Measurements from ENCODE around the gene NACA. TPM values are rescaled to one million over a fixed set of nuclear protein-coding genes. Genes with fewer than 3 reads are reported as not detected.

Gene NACA
- total and polyA plus RNA-seq, 2 experiments from 2014 or later: 1,081 to 2,495 TPM

DNA sequence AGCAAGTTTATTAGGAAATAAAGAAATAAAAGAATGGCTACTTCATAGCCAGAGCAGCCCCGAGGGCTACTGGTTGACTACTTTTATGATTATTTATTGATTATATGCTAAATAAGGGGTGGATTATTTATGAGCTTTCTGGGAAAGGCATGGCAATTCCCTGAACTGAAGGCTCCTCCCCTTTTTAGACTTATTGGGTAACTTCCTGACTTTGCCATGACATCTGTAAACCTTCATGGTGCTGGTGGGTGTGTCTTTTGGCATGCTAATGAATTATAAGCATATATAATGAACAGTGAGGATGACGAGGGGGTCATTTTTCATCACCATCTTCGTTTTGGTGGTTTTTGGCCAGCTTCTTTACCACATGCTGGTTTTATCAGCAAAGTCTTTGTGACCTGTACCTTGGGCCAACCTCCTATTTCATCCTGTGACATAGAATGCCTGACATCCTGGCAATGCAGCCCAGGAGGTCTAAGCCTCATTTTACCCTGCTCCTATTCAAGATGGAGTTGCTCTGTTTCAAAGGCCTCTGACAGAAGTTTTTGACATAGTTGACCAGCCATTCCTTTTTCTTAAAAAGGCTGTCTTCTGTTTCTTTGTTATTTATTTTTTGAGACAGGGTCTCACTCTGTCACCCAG lies 26.0 kb downstream of the NACA start (continued):
- TF ChIP-seq, protein P1, sequence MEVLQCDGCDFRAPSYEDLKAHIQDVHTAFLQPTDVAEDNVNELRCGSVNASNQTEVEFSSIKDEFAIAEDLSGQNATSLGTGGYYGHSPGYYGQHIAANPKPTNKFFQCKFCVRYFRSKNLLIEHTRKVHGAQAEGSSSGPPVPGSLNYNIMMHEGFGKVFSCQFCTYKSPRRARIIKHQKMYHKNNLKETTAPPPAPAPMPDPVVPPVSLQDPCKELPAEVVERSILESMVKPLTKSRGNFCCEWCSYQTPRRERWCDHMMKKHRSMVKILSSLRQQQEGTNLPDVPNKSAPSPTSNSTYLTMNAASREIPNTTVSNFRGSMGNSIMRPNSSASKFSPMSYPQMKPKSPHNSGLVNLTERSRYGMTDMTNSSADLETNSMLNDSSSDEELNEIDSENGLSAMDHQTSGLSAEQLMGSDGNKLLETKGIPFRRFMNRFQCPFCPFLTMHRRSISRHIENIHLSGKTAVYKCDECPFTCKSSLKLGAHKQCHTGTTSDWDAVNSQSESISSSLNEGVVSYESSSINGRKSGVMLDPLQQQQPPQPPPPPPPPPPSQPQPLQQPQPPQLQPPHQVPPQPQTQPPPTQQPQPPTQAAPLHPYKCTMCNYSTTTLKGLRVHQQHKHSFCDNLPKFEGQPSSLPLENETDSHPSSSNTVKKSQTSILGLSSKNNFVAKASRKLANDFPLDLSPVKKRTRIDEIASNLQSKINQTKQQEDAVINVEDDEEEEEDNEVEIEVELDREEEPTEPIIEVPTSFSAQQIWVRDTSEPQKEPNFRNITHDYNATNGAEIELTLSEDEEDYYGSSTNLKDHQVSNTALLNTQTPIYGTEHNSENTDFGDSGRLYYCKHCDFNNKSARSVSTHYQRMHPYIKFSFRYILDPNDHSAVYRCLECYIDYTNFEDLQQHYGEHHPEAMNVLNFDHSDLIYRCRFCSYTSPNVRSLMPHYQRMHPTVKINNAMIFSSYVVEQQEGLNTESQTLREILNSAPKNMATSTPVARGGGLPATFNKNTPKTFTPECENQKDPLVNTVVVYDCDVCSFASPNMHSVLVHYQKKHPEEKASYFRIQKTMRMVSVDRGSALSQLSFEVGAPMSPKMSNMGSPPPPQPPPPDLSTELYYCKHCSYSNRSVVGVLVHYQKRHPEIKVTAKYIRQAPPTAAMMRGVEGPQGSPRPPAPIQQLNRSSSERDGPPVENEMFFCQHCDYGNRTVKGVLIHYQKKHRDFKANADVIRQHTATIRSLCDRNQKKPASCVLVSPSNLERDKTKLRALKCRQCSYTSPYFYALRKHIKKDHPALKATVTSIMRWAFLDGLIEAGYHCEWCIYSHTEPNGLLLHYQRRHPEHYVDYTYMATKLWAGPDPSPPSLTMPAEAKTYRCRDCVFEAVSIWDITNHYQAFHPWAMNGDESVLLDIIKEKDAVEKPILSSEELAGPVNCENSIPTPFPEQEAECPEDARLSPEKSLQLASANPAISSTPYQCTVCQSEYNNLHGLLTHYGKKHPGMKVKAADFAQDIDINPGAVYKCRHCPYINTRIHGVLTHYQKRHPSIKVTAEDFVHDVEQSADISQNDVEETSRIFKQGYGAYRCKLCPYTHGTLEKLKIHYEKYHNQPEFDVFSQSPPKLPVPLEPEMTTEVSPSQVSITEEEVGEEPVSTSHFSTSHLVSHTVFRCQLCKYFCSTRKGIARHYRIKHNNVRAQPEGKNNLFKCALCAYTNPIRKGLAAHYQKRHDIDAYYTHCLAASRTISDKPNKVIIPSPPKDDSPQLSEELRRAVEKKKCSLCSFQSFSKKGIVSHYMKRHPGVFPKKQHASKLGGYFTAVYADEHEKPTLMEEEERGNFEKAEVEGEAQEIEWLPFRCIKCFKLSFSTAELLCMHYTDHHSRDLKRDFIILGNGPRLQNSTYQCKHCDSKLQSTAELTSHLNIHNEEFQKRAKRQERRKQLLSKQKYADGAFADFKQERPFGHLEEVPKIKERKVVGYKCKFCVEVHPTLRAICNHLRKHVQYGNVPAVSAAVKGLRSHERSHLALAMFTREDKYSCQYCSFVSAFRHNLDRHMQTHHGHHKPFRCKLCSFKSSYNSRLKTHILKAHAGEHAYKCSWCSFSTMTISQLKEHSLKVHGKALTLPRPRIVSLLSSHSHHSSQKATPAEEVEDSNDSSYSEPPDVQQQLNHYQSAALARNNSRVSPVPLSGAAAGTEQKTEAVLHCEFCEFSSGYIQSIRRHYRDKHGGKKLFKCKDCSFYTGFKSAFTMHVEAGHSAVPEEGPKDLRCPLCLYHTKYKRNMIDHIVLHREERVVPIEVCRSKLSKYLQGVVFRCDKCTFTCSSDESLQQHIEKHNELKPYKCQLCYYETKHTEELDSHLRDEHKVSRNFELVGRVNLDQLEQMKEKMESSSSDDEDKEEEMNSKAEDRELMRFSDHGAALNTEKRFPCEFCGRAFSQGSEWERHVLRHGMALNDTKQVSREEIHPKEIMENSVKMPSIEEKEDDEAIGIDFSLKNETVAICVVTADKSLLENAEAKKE (CRISPR knock-in tag; IDR thresholded peaks at IDR 0.05): no peak
- TF ChIP-seq NANOG (IDR thresholded peaks at IDR 0.05; ENCODE audit: borderline replicate concordance) (no peak), ZNF331 (CRISPR knock-in tag; IDR thresholded peaks at IDR 0.05; ENCODE audit: low read depth) (no peak), EZH2phosphoT487 (IDR thresholded peaks at IDR 0.05; ENCODE audit: unreplicated experiment) (no peak)

DNA sequence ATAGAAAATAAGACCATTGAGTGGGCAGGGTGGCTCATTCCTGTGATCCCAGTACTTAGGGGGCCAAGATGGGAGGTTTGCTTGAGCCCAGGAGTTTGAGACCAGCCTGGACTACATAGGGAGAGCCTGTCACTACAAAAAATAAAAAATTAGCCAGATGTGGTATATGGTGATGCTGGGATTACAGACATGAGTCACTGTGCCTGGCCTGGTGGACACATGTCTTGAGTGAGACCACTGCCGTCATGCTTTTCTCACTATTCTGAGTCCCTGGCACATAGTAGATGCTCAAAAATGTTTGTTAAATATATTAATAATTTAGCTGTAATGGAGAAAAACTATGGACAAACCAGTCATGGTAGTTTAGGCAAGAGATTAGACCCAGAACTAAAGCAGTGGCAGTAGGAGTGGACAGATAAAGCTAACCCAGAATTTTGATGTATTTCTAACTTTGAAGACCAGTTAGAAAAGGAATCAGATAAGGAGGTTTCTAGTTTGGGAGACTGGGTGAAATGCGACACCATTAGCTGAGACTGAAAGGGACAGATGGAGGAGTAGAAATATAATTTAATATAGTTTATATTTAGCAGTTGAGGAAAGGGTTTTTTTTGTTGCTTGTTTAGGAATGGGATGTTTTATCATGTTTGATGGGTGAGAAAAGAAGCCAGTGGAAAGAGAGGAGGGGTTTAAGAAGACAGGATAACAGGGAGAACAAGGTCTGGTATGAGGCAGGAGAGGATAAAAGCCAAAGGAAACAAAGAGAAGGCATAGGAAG lies 29.6 kb downstream of the NACA start:
- Histone ChIP-seq H4K20me1 (replicated peaks; ENCODE audit: insufficient read depth) (no peaks in the 10 kb centered on the region), H3K9me2 (ENCODE audit: insufficient read depth) (no peaks in the 10 kb centered on the region), H3K36me3 (ENCODE audit: insufficient read depth) (no peaks in the 10 kb centered on the region), H2AFZ (peak overlapping the region; percentile 65), H3K4me3 (no peak overlapping the region), H3K4me1 (ENCODE audit: insufficient read depth) (peaks cover 13% of the 10 kb centered on the region), H3K79me2 (replicated peaks; ENCODE audit: insufficient read depth) (peaks cover 2% of the 10 kb centered on the region; the same call in 1 of the 2 replicates), H3K4me2 (peak overlapping the region; percentile 13; the same call in 1 of the 2 replicates), H3K27me3 (ENCODE audit: insufficient read depth) (no peaks in the 10 kb centered on the region), H3F3A (replicated peaks; ENCODE audit: low read depth) (no peaks in the 10 kb centered on the region; the same call in 1 of the 2 replicates), H3K27ac (ENCODE audit: low read depth) (no peak overlapping the region; the same call in 1 of the 2 replicates)
- Mint-ChIP-seq H3K36me3 (ENCODE audit: low read depth) (no peaks in the 10 kb centered on the region), H3K9me3 (no peaks in the 10 kb centered on the region), H3K4me1 (peaks cover 16% of the 10 kb centered on the region), H3K27me3 (ENCODE audit: insufficient read depth, low read depth, poor library complexity) (peaks cover 16% of the 10 kb centered on the region), H3K4me3 (no peak overlapping the region; the same call in 2 of the 3 replicates), H3K27ac (peak overlapping the region; percentile 33; the same call in 1 of the 2 replicates)
- TF ChIP-seq, protein P2, sequence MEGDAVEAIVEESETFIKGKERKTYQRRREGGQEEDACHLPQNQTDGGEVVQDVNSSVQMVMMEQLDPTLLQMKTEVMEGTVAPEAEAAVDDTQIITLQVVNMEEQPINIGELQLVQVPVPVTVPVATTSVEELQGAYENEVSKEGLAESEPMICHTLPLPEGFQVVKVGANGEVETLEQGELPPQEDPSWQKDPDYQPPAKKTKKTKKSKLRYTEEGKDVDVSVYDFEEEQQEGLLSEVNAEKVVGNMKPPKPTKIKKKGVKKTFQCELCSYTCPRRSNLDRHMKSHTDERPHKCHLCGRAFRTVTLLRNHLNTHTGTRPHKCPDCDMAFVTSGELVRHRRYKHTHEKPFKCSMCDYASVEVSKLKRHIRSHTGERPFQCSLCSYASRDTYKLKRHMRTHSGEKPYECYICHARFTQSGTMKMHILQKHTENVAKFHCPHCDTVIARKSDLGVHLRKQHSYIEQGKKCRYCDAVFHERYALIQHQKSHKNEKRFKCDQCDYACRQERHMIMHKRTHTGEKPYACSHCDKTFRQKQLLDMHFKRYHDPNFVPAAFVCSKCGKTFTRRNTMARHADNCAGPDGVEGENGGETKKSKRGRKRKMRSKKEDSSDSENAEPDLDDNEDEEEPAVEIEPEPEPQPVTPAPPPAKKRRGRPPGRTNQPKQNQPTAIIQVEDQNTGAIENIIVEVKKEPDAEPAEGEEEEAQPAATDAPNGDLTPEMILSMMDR (conservative IDR thresholded peaks at IDR 0.05; ENCODE audit: low read depth in 2 of 2): no peak
- ATAC-seq (no peak; the same call in 2 of the 3 replicates), DNase-seq (ENCODE audit: low spot score) (no peak)
